GM21786 (cell line): ENCODE results near the gene CHST8.

ENCODE experiments used
- ATAC-seq: cut with Tn5 transposase; IDR thresholded peaks from one replicate; pipeline ENCODE4 v1.9.1; 2021; ENCODE audit not compliant: unreplicated experiment

Gene CHST8

GRCh38 chr19:33763633-33764371, 142.0 kb downstream of the CHST8 start:
- ATAC-seq: no peak

- ATAC-seq: no peak
Observed at GRCh38 chr19:33766623-33767022, 144.9 kb downstream of the CHST8 start.

- ATAC-seq: no peak
Observed at GRCh38 chr19:33767898-33768413, 146.2 kb downstream of the CHST8 start.

GRCh38 chr19:33769208-33769607, 147.5 kb downstream of the CHST8 start:
- ATAC-seq: no peak

GRCh38 chr19:33770107-33770506, 148.4 kb downstream of the CHST8 start:
- no peak for ATAC-seq

- no peak for ATAC-seq
Observed at GRCh38 chr19:33771384-33772101, 149.8 kb downstream of the CHST8 start.

GRCh38 chr19:33772102-33772857, 150.5 kb downstream of the CHST8 start:
- no peak for ATAC-seq

GRCh38 chr19:33772858-33773180, 151.1 kb downstream of the CHST8 start:
- ATAC-seq: no peak

GRCh38 chr19:33773704-33774624, 152.2 kb downstream of the CHST8 start:
- ATAC-seq: no peak

- ATAC-seq: no peak
Observed at GRCh38 chr19:33774751-33775150, 153.0 kb downstream of the CHST8 start.

GRCh38 chr19:33775731-33776487, 154.2 kb downstream of the CHST8 start:
- no peak for ATAC-seq

GRCh38 chr19:33777351-33777750, 155.6 kb downstream of the CHST8 start:
- no peak for ATAC-seq

- no peak for ATAC-seq
Observed at GRCh38 chr19:33777753-33778088, 156.0 kb downstream of the CHST8 start.

- ATAC-seq: peak; percentile 82
Observed at GRCh38 chr19:33778089-33778791, 156.5 kb downstream of the CHST8 start.

GRCh38 chr19:33779849-33780248, 158.1 kb downstream of the CHST8 start:
- ATAC-seq: no peak

- ATAC-seq: no peak
Observed at GRCh38 chr19:33780251-33780650, 158.5 kb downstream of the CHST8 start.

- no peak for ATAC-seq
Observed at GRCh38 chr19:33780746-33781145, 159.0 kb downstream of the CHST8 start.

GRCh38 chr19:33781415-33781935, 159.7 kb downstream of the CHST8 start:
- ATAC-seq: no peak

- ATAC-seq: no peak
Observed at GRCh38 chr19:33781996-33782395, 160.2 kb downstream of the CHST8 start.
